Peyer's patch (tissue), 4 donors: ENCODE measurements around the gene FANCE. TPM values are rescaled to one million over a fixed set of nuclear protein-coding genes. Genes with fewer than 3 reads are reported as not detected.

Experiments used
- DNase-seq, 3 donors: peaks; one replicate each; pipeline ENCODE4 v3.0.0-alpha.2; 2017 to 2019
- H3K27ac ChIP-seq, 4 donors: fragments of 200-600 bp; sonication (generic); one replicate each; pipeline ENCODE4 v1.5.1; 2016 to 2019
- H3K27me3 ChIP-seq, 2 donors: fragments of 200-600 bp; sonication (generic); one replicate each; pipeline ENCODE4 v1.5.1; 2019
- H3K36me3 ChIP-seq, 3 donors: fragments of 200-600 bp; sonication (generic); one replicate each; pipeline ENCODE4 v1.5.1; 2016 to 2019
- H3K4me1 ChIP-seq, 4 donors: fragments of 200-600 bp; sonication (generic); one replicate each; pipeline ENCODE4 v1.5.1; 2016 to 2019
- H3K4me3 ChIP-seq, 4 donors: fragments of 200-600 bp; sonication (generic); 1 replicate in 3 of 4; 2 replicates in 1 of 4; pipeline ENCODE4 v1.5.1; 2016 to 2019; ENCODE audit warnings: mild to moderate bottlenecking in 1 of 4
- H3K9me3 ChIP-seq, 4 donors: fragments of 200-600 bp; sonication (generic); one replicate each; pipeline ENCODE4 v1.5.1; 2016 to 2019; ENCODE audit warnings: mild to moderate bottlenecking in 1 of 4
- CTCF ChIP-seq, 6 experiments: fragments of 450-650 bp in 4 of 6; fragments of 200-600 bp in 2 of 6; sonication (generic) in 1 of 6; IDR thresholded peaks; one replicate each; pipeline ENCODE4 v1.5.1; 2017 to 2019; ENCODE audit warnings: antibody characterized with exemption in 6 of 6, mild to moderate bottlenecking in 3 of 6, moderate library complexity in 1 of 6
- POLR2A ChIP-seq, 2 donors: fragments of 450-650 bp; IDR thresholded peaks; one replicate each; pipeline ENCODE4 v1.5.1; 2017; ENCODE audit warnings: antibody characterized with exemption in 2 of 2, mild to moderate bottlenecking in 2 of 2, moderate library complexity in 2 of 2
- total RNA-seq, 4 donors: library from RNA; depleted of rRNA; stranded (reverse); fragments of >200 nt; gene quantifications; one replicate each; pipeline ENCODE4 v1.1.0, GENCODE V29; 2016

Gene FANCE
- total RNA-seq, 4 donors from 2014 or later: 1.8 to 7.4 (median 4.2) TPM

- Histone ChIP-seq H3K4me1 (peaks cover 0 to 35% (median 3%) of the 10 kb centered on the region in 4 donors), H3K36me3 (peaks cover 0 to 79% (median 0%) of the 10 kb centered on the region in 3 donors), H3K27ac (no peak overlapping the region), H3K9me3 (no peaks in the 10 kb centered on the region), H3K27me3 (no peaks in the 10 kb centered on the region), H3K4me3 (no peak overlapping the region)
- no peak for TF ChIP-seq POLR2A (IDR thresholded peaks at IDR 0.05)
- no peak for TF ChIP-seq CTCF (IDR thresholded peaks at IDR 0.05)
- no peak for DNase-seq
Observed at GRCh38 chr6:35474131-35474941, 22.2 kb downstream of the FANCE start.

GRCh38 chr6:35474942-35475570 lies 22.9 kb downstream of the FANCE start:
- DNase-seq: no peak
- peaks cover 0 to 28% (median 1%) of the 10 kb centered on the region in 4 donors for H3K4me1 ChIP-seq
- no peaks in the 10 kb centered on the region for H3K9me3 ChIP-seq
- no peak overlapping the region for H3K4me3 ChIP-seq
- H3K36me3 ChIP-seq: peaks cover 0 to 86% (median 0%) of the 10 kb centered on the region in 3 donors
- no peaks in the 10 kb centered on the region for H3K27me3 ChIP-seq
- no peak for TF ChIP-seq CTCF (IDR thresholded peaks at IDR 0.05)
- H3K27ac ChIP-seq: no peak overlapping the region

GRCh38 chr6:35475573-35475972 lies 23.4 kb downstream of the FANCE start:
- no peak for DNase-seq
- H3K4me1 ChIP-seq: peaks cover 0 to 22% (median 0%) of the 10 kb centered on the region in 4 donors
- H3K9me3 ChIP-seq: no peaks in the 10 kb centered on the region
- H3K27me3 ChIP-seq: no peaks in the 10 kb centered on the region
- no peak overlapping the region for H3K27ac ChIP-seq
- TF ChIP-seq CTCF (IDR thresholded peaks at IDR 0.05): no peak
- no peak for TF ChIP-seq POLR2A (IDR thresholded peaks at IDR 0.05)
- peaks cover 0 to 88% (median 0%) of the 10 kb centered on the region in 3 donors for H3K36me3 ChIP-seq
- H3K4me3 ChIP-seq: no peak overlapping the region

- no peak for DNase-seq
- Histone ChIP-seq H3K9me3 (no peaks in the 10 kb centered on the region), H3K4me3 (no peak overlapping the region), H3K27ac (no peak overlapping the region), H3K4me1 (peaks cover 0 to 18% (median 0%) of the 10 kb centered on the region in 4 donors), H3K27me3 (no peaks in the 10 kb centered on the region), H3K36me3 (peaks cover 0 to 84% (median 0%) of the 10 kb centered on the region in 3 donors)
- TF ChIP-seq POLR2A (IDR thresholded peaks at IDR 0.05): no peak
- no peak for TF ChIP-seq CTCF (IDR thresholded peaks at IDR 0.05)
Observed at GRCh38 chr6:35476004-35476403, 23.9 kb downstream of the FANCE start.

GRCh38 chr6:35477028-35477427 lies 24.9 kb downstream of the FANCE start:
- H3K27ac ChIP-seq: no peak overlapping the region
- no peaks in the 10 kb centered on the region for H3K9me3 ChIP-seq
- H3K4me1 ChIP-seq: peaks cover 0 to 11% (median 0%) of the 10 kb centered on the region in 4 donors
- no peaks in the 10 kb centered on the region for H3K27me3 ChIP-seq
- TF ChIP-seq CTCF (IDR thresholded peaks at IDR 0.05) (no peak), POLR2A (IDR thresholded peaks at IDR 0.05) (no peak)
- peaks cover 0 to 80% (median 0%) of the 10 kb centered on the region in 3 donors for H3K36me3 ChIP-seq
- H3K4me3 ChIP-seq: no peak overlapping the region
- no peak for DNase-seq
